ENCODE measurements around the gene SLC6A11. TPM values are rescaled to one million over a fixed set of nuclear protein-coding genes. Genes with fewer than 3 reads are reported as not detected.

Gene SLC6A11
- total RNA-seq, 4 donors from 2014 or later = 0.30 to 0.44 (median 0.42) TPM; not detected in 1

GRCh38 chr3:10892622-10893021 is 76.6 kb downstream of the SLC6A11 start:
- Histone ChIP-seq H3K4me1 (no peaks in the 10 kb centered on the region), H3K36me3 (no peaks in the 10 kb centered on the region), H3K27ac (no peak overlapping the region), H3K9me3 (peaks cover 0 to 28% (median 2%) of the 10 kb centered on the region in 4 donors), H3K4me3 (no peak overlapping the region), H3K27me3 (no peaks in the 10 kb centered on the region)
- WGBS, 2 donors = 77% methylated on average over 5 of the region's 5 CpGs
- TF ChIP-seq POLR2A (IDR thresholded peaks at IDR 0.05) = no peak
- no peak for TF ChIP-seq CTCF (IDR thresholded peaks at IDR 0.05)
- DNase-seq (ENCODE audit: low spot score in 2 of 2) = no peak

GRCh38 chr3:10901296-10901945 is 85.4 kb downstream of the SLC6A11 start:
- no peak overlapping the region for H3K27ac ChIP-seq
- no peaks in the 10 kb centered on the region for H3K27me3 ChIP-seq
- no peak for TF ChIP-seq EP300 (IDR thresholded peaks at IDR 0.05)
- no peak for TF ChIP-seq CTCF (IDR thresholded peaks at IDR 0.05)
- no peak for TF ChIP-seq POLR2A (IDR thresholded peaks at IDR 0.05)
- H3K4me1 ChIP-seq = no peaks in the 10 kb centered on the region
- peaks cover 0 to 37% (median 0%) of the 10 kb centered on the region in 4 donors for H3K9me3 ChIP-seq
- no peak overlapping the region for H3K4me3 ChIP-seq
- DNase-seq (ENCODE audit: low spot score in 2 of 2) = no peak
- H3K36me3 ChIP-seq = no peaks in the 10 kb centered on the region
- 61 to 70% methylated on average over 9 to 12 of the region's 13 CpGs for WGBS, 2 donors

GRCh38 chr3:10907262-10907661 is 91.2 kb downstream of the SLC6A11 start:
- Histone ChIP-seq H3K27ac (no peak overlapping the region), H3K4me1 (no peaks in the 10 kb centered on the region), H3K27me3 (no peaks in the 10 kb centered on the region), H3K36me3 (no peaks in the 10 kb centered on the region), H3K9me3 (peaks cover 0 to 50% (median 8%) of the 10 kb centered on the region in 4 donors), H3K4me3 (no peak overlapping the region)
- WGBS, 2 donors = 89 to 93% methylated on average over 1 of the region's 1 CpG
- TF ChIP-seq CTCF (IDR thresholded peaks at IDR 0.05) (no peak), POLR2A (IDR thresholded peaks at IDR 0.05) (no peak), EP300 (IDR thresholded peaks at IDR 0.05) (no peak)
- no peak for DNase-seq (ENCODE audit: low spot score in 2 of 2)

- no peak for DNase-seq (ENCODE audit: low spot score in 2 of 2)
- 65 to 66% methylated on average over 3 of the region's 3 CpGs for WGBS, 2 donors
- H3K9me3 ChIP-seq = peaks cover 0 to 34% (median 8%) of the 10 kb centered on the region in 4 donors
- no peaks in the 10 kb centered on the region for H3K27me3 ChIP-seq
- no peaks in the 10 kb centered on the region for H3K36me3 ChIP-seq
- H3K4me3 ChIP-seq = no peak overlapping the region
- TF ChIP-seq EP300 (IDR thresholded peaks at IDR 0.05) (no peak), CTCF (IDR thresholded peaks at IDR 0.05) (no peak), POLR2A (IDR thresholded peaks at IDR 0.05) (no peak)
- no peak overlapping the region for H3K27ac ChIP-seq
- no peaks in the 10 kb centered on the region for H3K4me1 ChIP-seq
These were observed 94.3 kb downstream of the SLC6A11 start for GRCh38 chr3:10910367-10910766.

GRCh38 chr3:10911350-10912002 is 95.4 kb downstream of the SLC6A11 start:
- no peak overlapping the region for H3K27ac ChIP-seq
- no peak for TF ChIP-seq POLR2A (IDR thresholded peaks at IDR 0.05)
- TF ChIP-seq CTCF (IDR thresholded peaks at IDR 0.05) = no peak
- TF ChIP-seq EP300 (IDR thresholded peaks at IDR 0.05) = no peak
- H3K4me1 ChIP-seq = no peaks in the 10 kb centered on the region
- no peak for DNase-seq (ENCODE audit: low spot score in 2 of 2)
- H3K27me3 ChIP-seq = no peaks in the 10 kb centered on the region
- no peak overlapping the region for H3K4me3 ChIP-seq
- H3K9me3 ChIP-seq = peaks cover 0 to 23% (median 8%) of the 10 kb centered on the region in 4 donors
- 66% methylated on average over 2 of the region's 2 CpGs for WGBS, 2 donors
- no peaks in the 10 kb centered on the region for H3K36me3 ChIP-seq

Measured in tibial nerve (tissue), 4 donors.